SK-N-SH (cell line): Measurements from ENCODE around the gene ANKRD40.
"Not testable (repeated sequence)": the region's sequence is repeated elsewhere in the genome, so short reads cannot be mapped to it uniquely, and the experiment has no call there.

Experiments used
- NFIC ChIP-seq: IDR thresholded peaks from 2 replicates; pipeline ENCODE4 v1.4.0; 2012; ENCODE audit warnings: borderline replicate concordance
- SMC3 ChIP-seq: IDR thresholded peaks from 2 replicates; pipeline ENCODE4 v1.6.1; 2012; ENCODE audit warnings: low read depth, low read length, improper control_type of control experiment

- TF ChIP-seq SMC3, NFIC: not testable (repeated sequence)
Measured at GRCh38 chr17:50724622-50725021, 16.9 kb upstream of the ANKRD40 start.
